ENCODE measurements around the gene TTR. TPM values are rescaled to one million over a fixed set of nuclear protein-coding genes. Genes with fewer than 3 reads are reported as not detected.

TTR gene
- total and polyA plus RNA-seq, 2 of the 13 experiments (the other 11 are each of a cell fraction or from before 2014, with no cell fraction given) = 91.3 to 496 TPM

DNA sequence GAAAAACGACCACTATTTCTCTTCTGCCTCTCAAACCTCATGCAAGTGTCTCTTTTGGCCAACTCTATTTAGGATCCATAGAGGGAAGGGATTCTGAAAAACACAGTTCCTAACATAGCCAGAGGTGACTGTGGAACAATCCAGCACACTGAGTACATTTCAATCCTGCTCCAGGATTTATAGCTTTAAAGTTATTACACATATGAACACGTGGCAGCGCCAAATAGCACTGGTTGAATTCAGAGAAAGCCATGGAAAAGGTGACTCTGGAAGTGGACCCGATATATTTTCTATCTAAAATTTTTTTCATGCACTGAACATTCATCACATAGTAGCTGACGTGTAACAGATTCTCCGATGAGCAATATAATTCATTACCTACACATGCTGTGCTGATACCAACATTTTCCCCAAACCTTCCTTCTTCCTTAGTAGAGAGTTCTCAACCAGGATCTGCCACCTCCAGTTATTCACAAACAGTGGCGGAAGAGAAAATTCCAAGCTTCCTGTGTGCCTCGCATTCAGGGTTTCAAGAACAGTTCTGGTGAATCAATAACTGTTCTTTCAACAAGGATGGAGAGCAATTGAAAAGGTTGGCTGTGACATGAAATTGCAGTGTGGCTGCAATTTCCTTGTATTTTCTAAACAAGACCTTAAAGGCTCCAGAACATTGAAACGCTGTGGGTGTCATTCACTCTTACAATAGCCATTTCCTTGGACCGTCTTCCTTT, 25.7 kb upstream of the TTR start (continued):
- TF ChIP-seq, protein P1, sequence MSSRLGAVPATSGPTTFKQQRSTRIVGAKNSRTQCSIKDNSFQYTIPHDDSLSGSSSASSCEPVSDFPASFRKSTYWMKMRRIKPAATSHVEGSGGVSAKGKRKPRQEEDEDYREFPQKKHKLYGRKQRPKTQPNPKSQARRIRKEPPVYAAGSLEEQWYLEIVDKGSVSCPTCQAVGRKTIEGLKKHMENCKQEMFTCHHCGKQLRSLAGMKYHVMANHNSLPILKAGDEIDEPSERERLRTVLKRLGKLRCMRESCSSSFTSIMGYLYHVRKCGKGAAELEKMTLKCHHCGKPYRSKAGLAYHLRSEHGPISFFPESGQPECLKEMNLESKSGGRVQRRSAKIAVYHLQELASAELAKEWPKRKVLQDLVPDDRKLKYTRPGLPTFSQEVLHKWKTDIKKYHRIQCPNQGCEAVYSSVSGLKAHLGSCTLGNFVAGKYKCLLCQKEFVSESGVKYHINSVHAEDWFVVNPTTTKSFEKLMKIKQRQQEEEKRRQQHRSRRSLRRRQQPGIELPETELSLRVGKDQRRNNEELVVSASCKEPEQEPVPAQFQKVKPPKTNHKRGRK (CRISPR knock-in tag; IDR thresholded peaks at IDR 0.05) = no peak
- TF ChIP-seq GATAD2A (CRISPR knock-in tag; IDR thresholded peaks at IDR 0.05) (peak; percentile 54; the same call in 1 of the 2 replicates), ZNF737 (CRISPR knock-in tag; IDR thresholded peaks at IDR 0.05; ENCODE audit: borderline replicate concordance) (no peak), KLF13 (CRISPR knock-in tag; IDR thresholded peaks at IDR 0.05) (no peak), ZNF17 (CRISPR knock-in tag; IDR thresholded peaks at IDR 0.05) (no peak), ZNF546 (CRISPR knock-in tag; conservative IDR thresholded peaks at IDR 0.05) (no peak), ZNF44 (CRISPR knock-in tag; IDR thresholded peaks at IDR 0.05) (no peak), ZNF24 (IDR thresholded peaks at IDR 0.05) (no peak), ZBTB7B (CRISPR knock-in tag; IDR thresholded peaks at IDR 0.05) (no peak), SSRP1 (CRISPR knock-in tag; IDR thresholded peaks at IDR 0.05) (no peak), ATAD3A (CRISPR knock-in tag; IDR thresholded peaks at IDR 0.05) (no peak), MTF1 (CRISPR knock-in tag; IDR thresholded peaks at IDR 0.05) (no peak), RFXAP (CRISPR knock-in tag; IDR thresholded peaks at IDR 0.05; ENCODE audit: borderline replicate concordance) (no peak)
- TF ChIP-seq, protein P2, sequence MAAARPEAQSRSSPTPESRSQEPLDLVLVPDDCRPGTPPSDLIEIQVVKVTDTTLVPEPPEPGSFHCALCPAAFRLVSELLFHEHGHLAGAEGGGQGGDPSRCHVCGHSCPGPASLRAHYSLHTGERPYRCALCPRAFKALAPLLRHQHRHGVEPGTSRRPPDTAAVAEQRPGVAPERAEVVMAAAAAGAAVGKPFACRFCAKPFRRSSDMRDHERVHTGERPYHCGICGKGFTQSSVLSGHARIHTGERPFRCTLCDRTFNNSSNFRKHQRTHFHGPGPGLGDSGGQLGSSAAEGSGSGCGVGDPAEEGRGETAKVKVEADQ (CRISPR knock-in tag; IDR thresholded peaks at IDR 0.05; ENCODE audit: borderline replicate concordance) = no peak
- TF ChIP-seq, protein P3, sequence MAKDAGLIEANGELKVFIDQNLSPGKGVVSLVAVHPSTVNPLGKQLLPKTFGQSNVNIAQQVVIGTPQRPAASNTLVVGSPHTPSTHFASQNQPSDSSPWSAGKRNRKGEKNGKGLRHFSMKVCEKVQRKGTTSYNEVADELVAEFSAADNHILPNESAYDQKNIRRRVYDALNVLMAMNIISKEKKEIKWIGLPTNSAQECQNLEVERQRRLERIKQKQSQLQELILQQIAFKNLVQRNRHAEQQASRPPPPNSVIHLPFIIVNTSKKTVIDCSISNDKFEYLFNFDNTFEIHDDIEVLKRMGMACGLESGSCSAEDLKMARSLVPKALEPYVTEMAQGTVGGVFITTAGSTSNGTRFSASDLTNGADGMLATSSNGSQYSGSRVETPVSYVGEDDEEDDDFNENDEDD (CRISPR knock-in tag; IDR thresholded peaks at IDR 0.05; ENCODE audit: borderline replicate concordance) = 0 out of 2 replicates have a peak, but pooled peaks have one; percentile 7
- TF ChIP-seq, protein P4, sequence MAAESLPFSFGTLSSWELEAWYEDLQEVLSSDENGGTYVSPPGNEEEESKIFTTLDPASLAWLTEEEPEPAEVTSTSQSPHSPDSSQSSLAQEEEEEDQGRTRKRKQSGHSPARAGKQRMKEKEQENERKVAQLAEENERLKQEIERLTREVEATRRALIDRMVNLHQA (CRISPR knock-in tag; IDR thresholded peaks at IDR 0.05) = no peak
- TF ChIP-seq, protein P5, sequence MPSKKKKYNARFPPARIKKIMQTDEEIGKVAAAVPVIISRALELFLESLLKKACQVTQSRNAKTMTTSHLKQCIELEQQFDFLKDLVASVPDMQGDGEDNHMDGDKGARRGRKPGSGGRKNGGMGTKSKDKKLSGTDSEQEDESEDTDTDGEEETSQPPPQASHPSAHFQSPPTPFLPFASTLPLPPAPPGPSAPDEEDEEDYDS (CRISPR knock-in tag; IDR thresholded peaks at IDR 0.05) = 0 out of 2 replicates have a peak, but pooled peaks have one; percentile 4
- TF ChIP-seq, protein P6, sequence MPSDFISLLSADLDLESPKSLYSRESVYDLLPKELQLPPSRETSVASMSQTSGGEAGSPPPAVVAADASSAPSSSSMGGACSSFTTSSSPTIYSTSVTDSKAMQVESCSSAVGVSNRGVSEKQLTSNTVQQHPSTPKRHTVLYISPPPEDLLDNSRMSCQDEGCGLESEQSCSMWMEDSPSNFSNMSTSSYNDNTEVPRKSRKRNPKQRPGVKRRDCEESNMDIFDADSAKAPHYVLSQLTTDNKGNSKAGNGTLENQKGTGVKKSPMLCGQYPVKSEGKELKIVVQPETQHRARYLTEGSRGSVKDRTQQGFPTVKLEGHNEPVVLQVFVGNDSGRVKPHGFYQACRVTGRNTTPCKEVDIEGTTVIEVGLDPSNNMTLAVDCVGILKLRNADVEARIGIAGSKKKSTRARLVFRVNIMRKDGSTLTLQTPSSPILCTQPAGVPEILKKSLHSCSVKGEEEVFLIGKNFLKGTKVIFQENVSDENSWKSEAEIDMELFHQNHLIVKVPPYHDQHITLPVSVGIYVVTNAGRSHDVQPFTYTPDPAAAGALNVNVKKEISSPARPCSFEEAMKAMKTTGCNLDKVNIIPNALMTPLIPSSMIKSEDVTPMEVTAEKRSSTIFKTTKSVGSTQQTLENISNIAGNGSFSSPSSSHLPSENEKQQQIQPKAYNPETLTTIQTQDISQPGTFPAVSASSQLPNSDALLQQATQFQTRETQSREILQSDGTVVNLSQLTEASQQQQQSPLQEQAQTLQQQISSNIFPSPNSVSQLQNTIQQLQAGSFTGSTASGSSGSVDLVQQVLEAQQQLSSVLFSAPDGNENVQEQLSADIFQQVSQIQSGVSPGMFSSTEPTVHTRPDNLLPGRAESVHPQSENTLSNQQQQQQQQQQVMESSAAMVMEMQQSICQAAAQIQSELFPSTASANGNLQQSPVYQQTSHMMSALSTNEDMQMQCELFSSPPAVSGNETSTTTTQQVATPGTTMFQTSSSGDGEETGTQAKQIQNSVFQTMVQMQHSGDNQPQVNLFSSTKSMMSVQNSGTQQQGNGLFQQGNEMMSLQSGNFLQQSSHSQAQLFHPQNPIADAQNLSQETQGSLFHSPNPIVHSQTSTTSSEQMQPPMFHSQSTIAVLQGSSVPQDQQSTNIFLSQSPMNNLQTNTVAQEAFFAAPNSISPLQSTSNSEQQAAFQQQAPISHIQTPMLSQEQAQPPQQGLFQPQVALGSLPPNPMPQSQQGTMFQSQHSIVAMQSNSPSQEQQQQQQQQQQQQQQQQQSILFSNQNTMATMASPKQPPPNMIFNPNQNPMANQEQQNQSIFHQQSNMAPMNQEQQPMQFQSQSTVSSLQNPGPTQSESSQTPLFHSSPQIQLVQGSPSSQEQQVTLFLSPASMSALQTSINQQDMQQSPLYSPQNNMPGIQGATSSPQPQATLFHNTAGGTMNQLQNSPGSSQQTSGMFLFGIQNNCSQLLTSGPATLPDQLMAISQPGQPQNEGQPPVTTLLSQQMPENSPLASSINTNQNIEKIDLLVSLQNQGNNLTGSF (CRISPR knock-in tag; IDR thresholded peaks at IDR 0.05) = no peak
- TF ChIP-seq, protein P7, sequence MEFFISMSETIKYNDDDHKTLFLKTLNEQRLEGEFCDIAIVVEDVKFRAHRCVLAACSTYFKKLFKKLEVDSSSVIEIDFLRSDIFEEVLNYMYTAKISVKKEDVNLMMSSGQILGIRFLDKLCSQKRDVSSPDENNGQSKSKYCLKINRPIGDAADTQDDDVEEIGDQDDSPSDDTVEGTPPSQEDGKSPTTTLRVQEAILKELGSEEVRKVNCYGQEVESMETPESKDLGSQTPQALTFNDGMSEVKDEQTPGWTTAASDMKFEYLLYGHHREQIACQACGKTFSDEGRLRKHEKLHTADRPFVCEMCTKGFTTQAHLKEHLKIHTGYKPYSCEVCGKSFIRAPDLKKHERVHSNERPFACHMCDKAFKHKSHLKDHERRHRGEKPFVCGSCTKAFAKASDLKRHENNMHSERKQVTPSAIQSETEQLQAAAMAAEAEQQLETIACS (CRISPR knock-in tag; IDR thresholded peaks at IDR 0.05) = no peak

All from HepG2 (cell line).